Hepatocyte (in vitro differentiated cells): ENCODE measurements around the gene NDUFA6.

Experiments used
- EZH2 ChIP-seq: fragments of 200-600 bp; sonication (generic); IDR thresholded peaks from 2 replicates; pipeline ENCODE4 v1.6.1; 2016; ENCODE audit warnings: antibody characterized with exemption, mild to moderate bottlenecking, borderline replicate concordance
- EZH2phosphoT487 ChIP-seq: fragments of 200-600 bp; sonication (generic); IDR thresholded peaks from one replicate; pipeline ENCODE4 v1.6.1; 2018; ENCODE audit warnings: antibody characterized with exemption, mild to moderate bottlenecking, low read depth, moderate library complexity; ENCODE audit not compliant: unreplicated experiment, severe bottlenecking
- TF ChIP-seq, protein P1 (sequence below): fragments of 200-600 bp; sonication (generic); IDR thresholded peaks from 2 replicates; pipeline ENCODE4 v1.5.1; 2016; ENCODE audit warnings: antibody characterized with exemption, mild to moderate bottlenecking; ENCODE audit not compliant: poor library complexity

DNA sequence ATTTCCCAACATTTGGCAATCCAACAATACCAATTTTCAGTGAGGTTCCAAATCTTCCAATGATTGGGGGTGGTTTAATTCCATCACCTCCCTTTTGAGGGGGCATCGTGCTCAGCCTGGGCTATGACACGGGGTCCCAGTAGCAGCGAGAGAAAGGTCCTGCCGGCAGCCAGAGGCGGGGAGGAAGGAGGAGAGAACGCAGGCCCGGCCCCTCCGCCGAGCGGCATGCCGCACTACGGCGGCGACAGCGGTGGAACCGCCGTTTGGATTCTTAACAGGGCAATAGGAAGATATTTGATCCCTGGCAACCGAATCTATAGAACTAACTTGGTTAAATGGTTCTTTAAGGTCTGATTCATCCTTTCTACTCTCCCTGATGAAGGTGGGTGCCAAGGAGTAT is 18.3 kb upstream of the NDUFA6 start:
- TF ChIP-seq, protein P1, sequence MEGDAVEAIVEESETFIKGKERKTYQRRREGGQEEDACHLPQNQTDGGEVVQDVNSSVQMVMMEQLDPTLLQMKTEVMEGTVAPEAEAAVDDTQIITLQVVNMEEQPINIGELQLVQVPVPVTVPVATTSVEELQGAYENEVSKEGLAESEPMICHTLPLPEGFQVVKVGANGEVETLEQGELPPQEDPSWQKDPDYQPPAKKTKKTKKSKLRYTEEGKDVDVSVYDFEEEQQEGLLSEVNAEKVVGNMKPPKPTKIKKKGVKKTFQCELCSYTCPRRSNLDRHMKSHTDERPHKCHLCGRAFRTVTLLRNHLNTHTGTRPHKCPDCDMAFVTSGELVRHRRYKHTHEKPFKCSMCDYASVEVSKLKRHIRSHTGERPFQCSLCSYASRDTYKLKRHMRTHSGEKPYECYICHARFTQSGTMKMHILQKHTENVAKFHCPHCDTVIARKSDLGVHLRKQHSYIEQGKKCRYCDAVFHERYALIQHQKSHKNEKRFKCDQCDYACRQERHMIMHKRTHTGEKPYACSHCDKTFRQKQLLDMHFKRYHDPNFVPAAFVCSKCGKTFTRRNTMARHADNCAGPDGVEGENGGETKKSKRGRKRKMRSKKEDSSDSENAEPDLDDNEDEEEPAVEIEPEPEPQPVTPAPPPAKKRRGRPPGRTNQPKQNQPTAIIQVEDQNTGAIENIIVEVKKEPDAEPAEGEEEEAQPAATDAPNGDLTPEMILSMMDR: no peak
- TF ChIP-seq EZH2 (no peak), EZH2phosphoT487 (no peak)
